ENCODE measurements around the gene BAHD1.

DNA sequence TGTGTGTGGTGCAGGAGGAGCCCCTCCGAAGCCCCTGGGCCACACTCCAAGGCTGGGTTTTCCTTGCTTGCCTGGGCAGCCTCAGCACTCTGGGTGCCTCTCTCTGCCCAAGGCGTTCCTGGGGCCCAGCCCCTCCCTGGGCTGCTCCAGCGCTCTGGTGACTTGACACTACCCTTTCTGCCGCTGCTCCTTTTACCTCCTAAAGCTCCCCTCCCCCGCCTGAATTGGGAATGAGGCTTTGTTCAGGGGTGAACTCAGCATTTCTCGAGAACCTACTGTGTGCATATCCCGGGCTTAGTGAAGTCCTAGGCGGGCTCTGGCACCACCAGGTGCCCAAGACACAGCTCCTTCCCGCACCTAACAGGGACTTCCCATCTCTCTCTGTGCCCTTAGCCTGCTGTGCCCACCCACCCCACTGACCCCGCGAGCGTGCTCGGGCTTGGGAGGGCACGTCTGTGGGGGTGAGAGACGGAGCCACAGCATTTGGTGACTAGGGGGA is 1.2 kb upstream of the BAHD1 start:
- TF ChIP-seq EP300 (IDR thresholded peaks at IDR 0.05) = no peak
- no peak for TF ChIP-seq POLR2A (IDR thresholded peaks at IDR 0.05; ENCODE audit: low read depth)
